GM18873 (cell line): ENCODE data around the gene BRIP1.
A peak's percentile ranks its signal among the peaks of the same experiment; 100 is the strongest.

Source experiments
- ATAC-seq: cut with Tn5 transposase; IDR thresholded peaks from one replicate; pipeline ENCODE4 v1.9.1; 2021; ENCODE audit warnings: mild to moderate bottlenecking, moderate library complexity, moderate number of reproducible peaks; ENCODE audit not compliant: unreplicated experiment, low FRiP score

The BRIP1 gene

GRCh38 chr17:61768405-61768804, 94.9 kb downstream of the BRIP1 start:
- ATAC-seq, result no peak

- ATAC-seq, result no peak
Observed at GRCh38 chr17:61766520-61766919, 96.8 kb downstream of the BRIP1 start.

- ATAC-seq, result no peak
Observed at GRCh38 chr17:61764846-61765245, 98.5 kb downstream of the BRIP1 start.

- ATAC-seq, result no peak
Observed at GRCh38 chr17:61761827-61762226, 101.5 kb downstream of the BRIP1 start.

- no peak for ATAC-seq
Observed at GRCh38 chr17:61759362-61759761, 104.0 kb downstream of the BRIP1 start.

- no peak for ATAC-seq
Observed at GRCh38 chr17:61758430-61758829, 104.9 kb downstream of the BRIP1 start.

GRCh38 chr17:61757168-61757567, 106.2 kb downstream of the BRIP1 start:
- ATAC-seq, result no peak

- no peak for ATAC-seq
Observed at GRCh38 chr17:61756561-61756960, 106.8 kb downstream of the BRIP1 start.

- ATAC-seq, result no peak
Observed at GRCh38 chr17:61755668-61756067, 107.7 kb downstream of the BRIP1 start.

- ATAC-seq, result no peak
Observed at GRCh38 chr17:61755078-61755477, 108.2 kb downstream of the BRIP1 start.

- ATAC-seq, result no peak
Observed at GRCh38 chr17:61754124-61754523, 109.2 kb downstream of the BRIP1 start.

- no peak for ATAC-seq
Observed at GRCh38 chr17:61753696-61754095, 109.6 kb downstream of the BRIP1 start.

GRCh38 chr17:61750656-61751055, 112.7 kb downstream of the BRIP1 start:
- peak; percentile 79 for ATAC-seq

GRCh38 chr17:61749823-61750404, 113.4 kb downstream of the BRIP1 start:
- ATAC-seq, result no peak

GRCh38 chr17:61746248-61746985, 116.9 kb downstream of the BRIP1 start:
- no peak for ATAC-seq

GRCh38 chr17:61744804-61745203, 118.5 kb downstream of the BRIP1 start:
- no peak for ATAC-seq

GRCh38 chr17:61744252-61744651, 119.1 kb downstream of the BRIP1 start:
- ATAC-seq, result no peak

GRCh38 chr17:61743766-61744165, 119.6 kb downstream of the BRIP1 start:
- no peak for ATAC-seq

- ATAC-seq, result no peak
Observed at GRCh38 chr17:61739002-61739401, 124.3 kb downstream of the BRIP1 start.

- ATAC-seq, result no peak
Observed at GRCh38 chr17:61738249-61738648, 125.1 kb downstream of the BRIP1 start.

- no peak for ATAC-seq
Observed at GRCh38 chr17:61737820-61738219, 125.5 kb downstream of the BRIP1 start.

GRCh38 chr17:61736438-61736837, 126.9 kb downstream of the BRIP1 start:
- ATAC-seq, result no peak
